GM04504 (cell line): ENCODE measurements around the gene IKZF2.
"Not testable (repeated sequence)": the region's sequence is repeated elsewhere in the genome, so short reads cannot be mapped to it uniquely, and the experiment has no call there.

Source experiments
- DNase-seq: peaks from one replicate; pipeline ENCODE4 v3.0.0-alpha.2; 2012; ENCODE audit warnings: low read depth

Gene IKZF2

GRCh38 chr2:213032607-213033006 lies 118.8 kb downstream of the IKZF2 start:
- DNase-seq = no peak

GRCh38 chr2:213022987-213023386 lies 128.4 kb downstream of the IKZF2 start:
- DNase-seq = no peak

GRCh38 chr2:213021971-213022899 lies 129.2 kb downstream of the IKZF2 start:
- no peak for DNase-seq

GRCh38 chr2:213020913-213021312 lies 130.5 kb downstream of the IKZF2 start:
- not testable (repeated sequence) for DNase-seq

GRCh38 chr2:213020268-213020667 lies 131.1 kb downstream of the IKZF2 start:
- DNase-seq = no peak

- DNase-seq = no peak
These were observed 132.0 kb downstream of the IKZF2 start for GRCh38 chr2:213019368-213019767.

GRCh38 chr2:213018340-213018901 lies 133.0 kb downstream of the IKZF2 start:
- no peak for DNase-seq

- DNase-seq = no peak
These were observed 134.0 kb downstream of the IKZF2 start for GRCh38 chr2:213017404-213017803.

- DNase-seq = no peak
These were observed 134.4 kb downstream of the IKZF2 start for GRCh38 chr2:213016984-213017351.

GRCh38 chr2:213016166-213016983 lies 135.0 kb downstream of the IKZF2 start:
- DNase-seq = no peak

GRCh38 chr2:213015387-213016165 lies 135.8 kb downstream of the IKZF2 start:
- no peak for DNase-seq

- no peak for DNase-seq
These were observed 137.4 kb downstream of the IKZF2 start for GRCh38 chr2:213013979-213014378.

GRCh38 chr2:213011505-213011904 lies 139.9 kb downstream of the IKZF2 start:
- no peak for DNase-seq

- no peak for DNase-seq
These were observed 141.2 kb downstream of the IKZF2 start for GRCh38 chr2:213010106-213010779.

- no peak for DNase-seq
These were observed 144.0 kb downstream of the IKZF2 start for GRCh38 chr2:213007290-213007838.

GRCh38 chr2:213004197-213004821 lies 147.1 kb downstream of the IKZF2 start:
- DNase-seq = no peak

- DNase-seq = no peak
These were observed 149.0 kb downstream of the IKZF2 start for GRCh38 chr2:213002383-213002782.

- no peak for DNase-seq
These were observed 150.0 kb downstream of the IKZF2 start for GRCh38 chr2:213001297-213001910.

- no peak for DNase-seq
These were observed 152.6 kb downstream of the IKZF2 start for GRCh38 chr2:212998626-212999359.
